Neuronal stem cell (in vitro differentiated cells): ENCODE measurements around the gene SPCS1. TPM values are rescaled to one million over a fixed set of nuclear protein-coding genes. Genes with fewer than 3 reads are reported as not detected.

Experiments used
- DNase-seq: peaks from one replicate; pipeline ENCODE4 v3.0.0-alpha.2; 2013; ENCODE audit warnings: low spot score
- H2AFZ ChIP-seq: one replicate; pipeline ENCODE4 v1.6.1; 2013; ENCODE audit warnings: mild to moderate bottlenecking, low read length, inconsistent platforms
- H2AK5ac ChIP-seq: 2 replicates; pipeline ENCODE4 v1.6.1; 2013; ENCODE audit warnings: low read depth, mild to moderate bottlenecking, inconsistent platforms, low read length, moderate library complexity, mixed read lengths
- H2BK120ac ChIP-seq: 2 replicates; pipeline ENCODE4 v1.6.1; 2013; ENCODE audit warnings: low read depth, mild to moderate bottlenecking, inconsistent platforms, low read length, moderate library complexity, mixed read lengths
- H2BK12ac ChIP-seq: one replicate; pipeline ENCODE4 v1.6.1; 2013; ENCODE audit warnings: low read length, inconsistent platforms
- H2BK15ac ChIP-seq: 2 replicates; pipeline ENCODE4 v1.6.1; 2013; ENCODE audit warnings: mild to moderate bottlenecking, low read length, inconsistent platforms, mixed read lengths
- H2BK5ac ChIP-seq: one replicate; pipeline ENCODE4 v1.6.1; 2013; ENCODE audit warnings: inconsistent platforms, mild to moderate bottlenecking, low read length, moderate library complexity
- H3K14ac ChIP-seq: one replicate; pipeline ENCODE4 v1.6.1; 2013; ENCODE audit warnings: low read length, inconsistent platforms
- H3K18ac ChIP-seq: 2 replicates; pipeline ENCODE4 v1.6.1; 2013; ENCODE audit warnings: low read length, inconsistent platforms
- H3K23ac ChIP-seq: 2 replicates; pipeline ENCODE4 v1.6.1; 2013; ENCODE audit warnings: low read depth, mild to moderate bottlenecking, mixed read lengths, low read length, inconsistent platforms; ENCODE audit not compliant: poor library complexity
- H3K27ac ChIP-seq: replicated peaks from 3 replicates; pipeline ENCODE4 v1.5.1; 2013; ENCODE audit warnings: low read length, inconsistent platforms
- H3K27me3 ChIP-seq, 3 experiments: 2 replicates each; pipeline ENCODE4 v1.6.1; 2013; ENCODE audit warnings: low read length in 3 of 3, mild to moderate bottlenecking in 2 of 3, inconsistent platforms in 1 of 3, low read depth in 1 of 3, mixed read lengths in 1 of 3, moderate library complexity in 1 of 3; ENCODE audit not compliant: control insufficient read depth in 3 of 3, insufficient read depth in 3 of 3
- H3K36me3 ChIP-seq, 2 donors: replicated peaks in 1 of 2; 2 replicates each; pipeline ENCODE4 v1.6.1; 2013; ENCODE audit warnings: low read length in 2 of 2; ENCODE audit not compliant: control insufficient read depth in 2 of 2, insufficient read depth in 2 of 2
- H3K4ac ChIP-seq: 2 replicates; pipeline ENCODE4 v1.6.1; 2013; ENCODE audit warnings: inconsistent platforms, mild to moderate bottlenecking, low read length, moderate library complexity
- H3K4me1 ChIP-seq, 2 donors: 1 replicate in 1 of 2; 2 replicates in 1 of 2; pipeline ENCODE4 v1.6.1; 2013; ENCODE audit warnings: low read length in 2 of 2, low read depth in 1 of 2; ENCODE audit not compliant: control insufficient read depth in 2 of 2, insufficient read depth in 1 of 2
- H3K4me2 ChIP-seq: one replicate; pipeline ENCODE4 v1.6.1; 2013; ENCODE audit warnings: mild to moderate bottlenecking, low read length, inconsistent platforms; ENCODE audit not compliant: insufficient read depth, poor library complexity, severe bottlenecking
- H3K4me3 ChIP-seq, 2 donors: 2 replicates each; pipeline ENCODE4 v1.5.1; 2013; ENCODE audit warnings: low read length in 2 of 2, mild to moderate bottlenecking in 2 of 2, inconsistent platforms in 1 of 2, moderate library complexity in 1 of 2
- H3K79me1 ChIP-seq: one replicate; pipeline ENCODE4 v1.6.1; 2013; ENCODE audit warnings: low read depth, mild to moderate bottlenecking, inconsistent platforms, low read length, moderate library complexity
- H3K9ac ChIP-seq: one replicate; pipeline ENCODE4 v1.6.1; 2013; ENCODE audit warnings: mild to moderate bottlenecking, low read depth, low read length, inconsistent platforms; ENCODE audit not compliant: poor library complexity
- H3K9me3 ChIP-seq, 2 donors: replicated peaks in 1 of 2; 2 replicates each; pipeline versions ENCODE3 to v1.6.1; 2013; ENCODE audit warnings: low read length in 2 of 2, mild to moderate bottlenecking in 2 of 2, inconsistent platforms in 1 of 2, low read depth in 1 of 2, mixed read lengths in 1 of 2, moderate library complexity in 1 of 2; ENCODE audit not compliant: control insufficient read depth in 2 of 2, insufficient read depth in 1 of 2
- H4K8ac ChIP-seq: one replicate; pipeline ENCODE4 v1.6.1; 2013; ENCODE audit warnings: low read depth, mild to moderate bottlenecking, inconsistent platforms, low read length, moderate library complexity
- H4K91ac ChIP-seq: one replicate; pipeline ENCODE4 v1.6.1; 2013; ENCODE audit warnings: low read length, low read depth, mild to moderate bottlenecking, inconsistent platforms; ENCODE audit not compliant: poor library complexity
- WGBS, 2 donors: extraction: QIAGEN DNeasy Blood & Tissue Kit; methylation state at CpG; one replicate each; pipeline ENCODE4 v1.1.7; 2013; ENCODE audit warnings: missing lambda C conversion rate in 2 of 2, mixed read lengths in 1 of 2; ENCODE audit not compliant: insufficient read length in 2 of 2, insufficient replicate concordance in 1 of 2; ENCODE audit errors: extremely low coverage in 2 of 2; 5-methylcytosine and 5-hydroxymethylcytosine counted together
- polyA plus RNA-seq, 2 experiments: library from polyadenylated mRNA; stranded (reverse); fragments of 200-250 nt; gene quantifications; one replicate each; pipeline ENCODE4 v1.2.3, GENCODE V29; 2013

The SPCS1 gene
- 126 TPM for polyA plus RNA-seq (2013, experiment 1 of 2)
- polyA plus RNA-seq (2013, experiment 2 of 2), result 134 TPM

DNA sequence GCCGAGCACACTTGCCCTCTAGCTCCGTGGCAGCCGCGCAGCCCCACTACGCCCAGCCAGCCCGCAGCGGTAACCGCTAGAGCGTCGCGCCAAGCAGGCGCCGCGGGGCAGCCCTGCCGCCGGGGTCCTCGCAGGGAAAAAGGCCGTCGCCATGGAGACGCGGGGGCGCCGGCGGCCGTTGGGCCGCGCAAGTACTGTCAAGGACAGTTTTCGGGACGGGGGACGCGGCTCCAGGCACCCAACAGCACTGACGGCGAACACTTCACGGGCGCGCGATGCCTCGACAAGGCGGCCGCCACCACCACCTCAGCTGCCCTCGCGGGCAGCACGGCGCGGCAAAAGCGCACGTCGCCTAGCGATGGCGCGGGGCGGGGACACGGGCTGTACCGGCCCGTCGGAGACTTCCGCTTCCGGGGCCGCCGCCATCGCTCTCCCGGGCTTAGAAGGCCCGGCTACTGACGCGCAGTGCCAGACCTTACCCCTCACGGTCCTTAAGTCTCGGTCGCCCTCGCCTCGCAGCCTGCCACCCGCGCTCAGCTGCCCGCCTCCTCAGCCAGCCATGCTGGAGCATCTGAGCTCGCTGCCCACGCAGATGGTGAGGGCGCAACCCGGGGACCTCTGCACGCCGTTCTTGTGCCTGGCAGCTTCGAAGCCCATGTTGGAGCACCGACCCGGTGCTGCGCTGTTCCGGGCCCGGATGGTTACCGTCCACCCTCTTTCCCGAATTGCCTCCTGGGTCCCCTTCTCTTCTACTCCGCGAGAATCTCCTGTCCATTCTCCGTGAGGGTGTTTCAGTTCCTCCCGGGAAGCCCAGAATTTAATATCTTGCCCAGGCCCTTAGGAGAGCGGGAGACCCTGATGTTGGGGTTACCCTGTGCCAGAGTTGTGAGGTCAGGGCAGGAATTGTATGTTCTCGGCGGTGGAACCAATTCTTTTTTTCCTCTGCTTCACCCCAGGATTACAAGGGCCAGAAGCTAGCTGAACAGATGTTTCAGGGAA lies at the start of gene SPCS1, which contains the start of gene GLT8D1:
TSS of gene SPCS1 (plus strand) at position 419 of the 999 bp plus-strand sequence. CDS start at position 560, 141 bp downstream.
TSS of gene GLT8D1 (minus strand) at position 104 of the 999 bp plus-strand sequence. CDS start 5,331 bp downstream, outside the sequence.
- Histone ChIP-seq H3K9ac (peak within 1 kb of the TSS; percentile 100), H4K91ac (no peak within 1 kb of the TSS), H4K8ac (no peak within 1 kb of the TSS), H2AFZ (peak within 1 kb of the TSS; percentile 99), H3K9me3 (peaks cover 0 to 1% of the 10 kb centered on the region in 2 donors), H3K14ac (peak within 1 kb of the TSS; percentile 100), H3K4me2 (peak within 1 kb of the TSS; percentile 75), H3K27me3 (no peaks in the 10 kb centered on the region), H3K4me1 (peaks cover 5 to 8% of the 10 kb centered on the region in 2 donors), H3K4me3 (peak within 1 kb of the TSS; percentile 95 to 99), H2BK15ac (peak within 1 kb of the TSS; percentile 69), H3K18ac (peak within 1 kb of the TSS; percentile 100), H3K27ac (peak within 1 kb of the TSS; percentile 84), H3K23ac (peak within 1 kb of the TSS; percentile 96), H2AK5ac (peak within 1 kb of the TSS; percentile 14), H3K79me1 (peaks cover 14% of the 10 kb centered on the region), H3K4ac (peak within 1 kb of the TSS; percentile 38), H2BK12ac (peak within 1 kb of the TSS; percentile 59), H3K36me3 (peaks cover 4 to 37% of the 10 kb centered on the region in 2 donors), H2BK120ac (no peak within 1 kb of the TSS), H2BK5ac (peak within 1 kb of the TSS; percentile 98)
- no CpG with 5 or more reads among the region's 94 CpGs for WGBS, 2 donors
- DNase-seq, result peak; percentile 90

DNA sequence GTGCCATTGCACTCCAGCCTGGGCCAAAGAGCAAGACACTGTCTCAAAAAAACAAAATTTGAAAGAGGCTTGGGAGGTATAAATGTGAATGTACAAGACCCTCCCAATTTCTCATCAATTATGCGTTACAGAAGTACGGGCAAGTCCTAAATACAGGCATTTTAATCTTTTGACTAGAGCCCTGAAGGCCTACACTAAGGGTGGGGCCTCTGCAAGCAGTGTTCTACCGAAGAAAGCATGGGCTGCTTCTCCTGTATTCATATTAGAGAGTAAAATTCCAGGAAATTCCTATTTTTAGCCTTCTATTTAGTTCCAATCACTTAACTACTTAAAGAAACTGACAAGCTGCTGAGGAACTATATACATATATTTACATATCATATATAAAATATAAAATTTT lies 45.9 kb upstream of the SPCS1 start:
- Histone ChIP-seq H4K8ac (no peak overlapping the region), H3K9ac (no peak overlapping the region), H3K4me1 (no peaks in the 10 kb centered on the region), H3K79me1 (no peaks in the 10 kb centered on the region), H2AK5ac (no peak overlapping the region), H2BK120ac (no peak overlapping the region), H3K14ac (no peak overlapping the region), H3K27ac (no peak overlapping the region), H3K23ac (no peak overlapping the region), H4K91ac (no peak overlapping the region), H2AFZ (no peak overlapping the region), H3K9me3 (no peaks in the 10 kb centered on the region), H3K18ac (no peak overlapping the region), H3K4me2 (no peak overlapping the region), H3K4me3 (no peak overlapping the region), H3K36me3 (peaks cover 22 to 98% of the 10 kb centered on the region in 2 donors), H3K27me3 (no peaks in the 10 kb centered on the region), H2BK12ac (no peak overlapping the region), H2BK15ac (no peak overlapping the region), H2BK5ac (no peak overlapping the region), H3K4ac (no peak overlapping the region)
- no CpG with 5 or more reads among the region's 3 CpGs for WGBS, 2 donors
- DNase-seq, result no peak

GRCh38 chr3:52663098-52663497 lies 42.8 kb upstream of the SPCS1 start:
- H3K27me3 ChIP-seq, result no peaks in the 10 kb centered on the region
- H2BK15ac ChIP-seq, result no peak overlapping the region
- H3K14ac ChIP-seq, result no peak overlapping the region
- no peak overlapping the region for H3K4me2 ChIP-seq
- H3K79me1 ChIP-seq, result no peaks in the 10 kb centered on the region
- H3K9ac ChIP-seq, result no peak overlapping the region
- H2AK5ac ChIP-seq, result no peak overlapping the region
- H2BK5ac ChIP-seq, result no peak overlapping the region
- DNase-seq, result no peak
- no peak overlapping the region for H2BK120ac ChIP-seq
- H3K4me3 ChIP-seq, result no peak overlapping the region
- H3K18ac ChIP-seq, result no peak overlapping the region
- WGBS, 2 donors, result no CpG with 5 or more reads among the region's 3 CpGs
- no peak overlapping the region for H3K27ac ChIP-seq
- H2BK12ac ChIP-seq, result no peak overlapping the region
- no peaks in the 10 kb centered on the region for H3K9me3 ChIP-seq
- H4K91ac ChIP-seq, result no peak overlapping the region
- no peak overlapping the region for H3K23ac ChIP-seq
- H2AFZ ChIP-seq, result no peak overlapping the region
- H3K4ac ChIP-seq, result no peak overlapping the region
- H4K8ac ChIP-seq, result no peak overlapping the region
- no peaks in the 10 kb centered on the region for H3K4me1 ChIP-seq
- H3K36me3 ChIP-seq, result peaks cover 19 to 95% of the 10 kb centered on the region in 2 donors
